Thyroid gland (tissue), 4 donors: ENCODE data around the gene GLT1D1. TPM values are rescaled to one million over a fixed set of nuclear protein-coding genes. Genes with fewer than 3 reads are reported as not detected.
"Not testable (repeated sequence)": the region's sequence is repeated elsewhere in the genome, so short reads cannot be mapped to it uniquely, and the experiment has no call there.

Source experiments
- DNase-seq, 2 donors: peaks; one replicate each; pipeline ENCODE4 v3.0.0-alpha.2; 2019
- H3K27ac ChIP-seq, 3 donors: fragments of 200-600 bp; sonication (generic); 1 replicate in 2 of 3; 2 replicates in 1 of 3; pipeline ENCODE4 v1.5.1; 2016 to 2019; ENCODE audit warnings: mild to moderate bottlenecking in 1 of 3, moderate library complexity in 1 of 3
- H3K27me3 ChIP-seq: fragments of 200-600 bp; sonication (generic); one replicate; pipeline ENCODE4 v1.5.1; 2019
- H3K36me3 ChIP-seq, 2 donors: fragments of 200-600 bp; sonication (generic); one replicate each; pipeline ENCODE4 v1.5.1; 2016 to 2019
- H3K4me1 ChIP-seq, 2 donors: fragments of 200-600 bp; sonication (generic); one replicate each; pipeline ENCODE4 v1.5.1; 2017 to 2019
- H3K4me3 ChIP-seq, 3 donors: fragments of 200-600 bp; sonication (generic); replicated peaks in 1 of 3; 1 replicate in 2 of 3; 2 replicates in 1 of 3; pipeline ENCODE4 v1.5.1; 2016; ENCODE audit warnings: mild to moderate bottlenecking in 1 of 3
- H3K9me3 ChIP-seq: fragments of 200-600 bp; sonication (generic); one replicate; pipeline ENCODE4 v1.5.1; 2017
- POLR2A ChIP-seq, 2 donors: fragments of 450-650 bp; IDR thresholded peaks; one replicate each; pipeline ENCODE4 v1.6.1; 2017; ENCODE audit warnings: antibody characterized with exemption in 2 of 2, mild to moderate bottlenecking in 2 of 2, moderate library complexity in 1 of 2
- WGBS, 2 donors: methylation state at CpG; one replicate each; pipeline ENCODE4 v1.1.5; 2017; 5-methylcytosine and 5-hydroxymethylcytosine counted together
- intact Hi-C: fragments of 100-400 bp; cut with DNase I; formaldehyde crosslinking; loops from one replicate; pipeline ENCODE4 v1.15.1; 2023
- total RNA-seq, 4 donors: library from RNA; depleted of rRNA; stranded (reverse); fragments of >200 nt; gene quantifications; one replicate each; pipeline ENCODE4 v1.2.3, GENCODE V29; 2016
- TF ChIP-seq, protein P1 (sequence below), 6 experiments: fragments of 200-600 bp in 3 of 6; fragments of 450-650 bp in 3 of 6; sonication (generic) in 3 of 6; IDR thresholded peaks; one replicate each; pipeline ENCODE4 v1.5.1; 2016 to 2019; ENCODE audit warnings: antibody characterized with exemption in 6 of 6, mild to moderate bottlenecking in 2 of 6, inconsistent platforms in 1 of 6, moderate library complexity in 1 of 6

Gene GLT1D1
- total RNA-seq, 4 donors from 2014 or later = 0.13 to 2.6 (median 0.45) TPM

DNA sequence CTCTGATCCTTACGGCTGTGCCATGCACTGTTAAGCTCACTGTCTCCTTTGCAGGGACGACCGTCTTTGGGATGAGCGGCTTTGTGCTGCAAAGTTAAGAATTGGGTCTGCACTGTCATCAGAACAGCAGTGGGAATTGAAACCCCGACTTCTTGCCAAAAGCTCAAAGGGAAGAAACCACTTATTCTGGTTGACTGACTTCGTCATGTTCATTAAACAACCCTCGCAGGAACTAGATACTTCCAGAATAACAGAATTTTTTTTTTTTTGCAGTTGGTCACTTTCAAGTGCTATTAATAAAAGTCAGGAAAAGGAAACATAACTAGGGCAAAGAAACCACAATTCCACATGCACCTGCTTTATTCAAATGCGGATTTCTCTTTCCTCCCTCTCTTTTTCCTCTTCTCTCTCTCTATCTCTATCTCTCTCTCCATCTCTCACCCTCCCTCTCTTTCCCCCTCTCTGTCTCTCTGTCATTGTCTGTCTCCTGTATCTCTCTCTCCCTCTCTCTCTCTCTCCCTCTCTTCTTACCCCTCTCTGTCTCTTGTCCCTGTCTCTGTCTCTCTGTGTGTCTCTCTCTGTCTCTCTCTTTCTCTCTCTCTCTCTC is 12.3 kb upstream of the GLT1D1 start:
- WGBS, 2 donors = 9 to 11% methylated on average over 8 of the region's 8 CpGs

GRCh38 chr12:128842579-128842978 is 10.7 kb upstream of the GLT1D1 start:
- DNase-seq = no peak
- no peaks in the 10 kb centered on the region for H3K9me3 ChIP-seq
- intact Hi-C loops = no loop called here
- peaks cover 5 to 10% of the 10 kb centered on the region in 2 donors for H3K4me1 ChIP-seq
- H3K4me3 ChIP-seq = no peak overlapping the region
- TF ChIP-seq POLR2A (IDR thresholded peaks at IDR 0.05) = no peak
- TF ChIP-seq, protein P1, sequence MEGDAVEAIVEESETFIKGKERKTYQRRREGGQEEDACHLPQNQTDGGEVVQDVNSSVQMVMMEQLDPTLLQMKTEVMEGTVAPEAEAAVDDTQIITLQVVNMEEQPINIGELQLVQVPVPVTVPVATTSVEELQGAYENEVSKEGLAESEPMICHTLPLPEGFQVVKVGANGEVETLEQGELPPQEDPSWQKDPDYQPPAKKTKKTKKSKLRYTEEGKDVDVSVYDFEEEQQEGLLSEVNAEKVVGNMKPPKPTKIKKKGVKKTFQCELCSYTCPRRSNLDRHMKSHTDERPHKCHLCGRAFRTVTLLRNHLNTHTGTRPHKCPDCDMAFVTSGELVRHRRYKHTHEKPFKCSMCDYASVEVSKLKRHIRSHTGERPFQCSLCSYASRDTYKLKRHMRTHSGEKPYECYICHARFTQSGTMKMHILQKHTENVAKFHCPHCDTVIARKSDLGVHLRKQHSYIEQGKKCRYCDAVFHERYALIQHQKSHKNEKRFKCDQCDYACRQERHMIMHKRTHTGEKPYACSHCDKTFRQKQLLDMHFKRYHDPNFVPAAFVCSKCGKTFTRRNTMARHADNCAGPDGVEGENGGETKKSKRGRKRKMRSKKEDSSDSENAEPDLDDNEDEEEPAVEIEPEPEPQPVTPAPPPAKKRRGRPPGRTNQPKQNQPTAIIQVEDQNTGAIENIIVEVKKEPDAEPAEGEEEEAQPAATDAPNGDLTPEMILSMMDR (IDR thresholded peaks at IDR 0.05) = no peak
- no peaks in the 10 kb centered on the region for H3K36me3 ChIP-seq
- 90 to 94% methylated on average over 11 of the region's 11 CpGs for WGBS, 2 donors
- H3K27ac ChIP-seq = no peak overlapping the region
- no peaks in the 10 kb centered on the region for H3K27me3 ChIP-seq

More for the DNA sequence above, 12.3 kb upstream of the GLT1D1 start:
- H3K36me3 ChIP-seq = no peaks in the 10 kb centered on the region
- intact Hi-C loops = no loop called here
- no peaks in the 10 kb centered on the region for H3K9me3 ChIP-seq
- TF ChIP-seq, protein P1 (IDR thresholded peaks at IDR 0.05) = no peak
- TF ChIP-seq POLR2A (IDR thresholded peaks at IDR 0.05) = no peak
- DNase-seq = peak in 1 of 2 donors; percentile 38
- H3K4me3 ChIP-seq = no peak overlapping the region
- H3K27me3 ChIP-seq = no peaks in the 10 kb centered on the region
- peak overlapping the region; percentile 2 to 55 (median 50) for H3K27ac ChIP-seq
- H3K4me1 ChIP-seq = peaks cover 5 to 10% of the 10 kb centered on the region in 2 donors

DNA sequence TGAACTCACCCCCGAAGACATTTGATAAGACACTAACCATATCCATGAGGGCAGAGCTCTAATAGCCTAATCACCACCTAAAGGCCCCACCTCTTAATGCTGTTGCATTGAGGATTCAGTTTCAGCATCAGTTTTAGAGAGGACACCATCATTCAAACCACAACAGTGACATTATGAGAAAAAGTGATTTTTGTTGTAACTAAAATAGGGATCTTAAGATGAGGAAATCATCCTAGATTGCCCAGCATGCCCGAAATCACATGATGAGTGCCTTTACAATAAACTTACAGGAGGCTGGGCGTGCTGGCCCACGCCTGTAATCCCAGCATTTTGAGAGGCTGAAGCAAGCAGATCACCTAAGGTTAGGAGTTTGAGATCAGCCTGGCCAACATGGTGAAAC is 9.7 kb upstream of the GLT1D1 start:
- WGBS, 2 donors = 85 to 92% methylated on average over 4 of the region's 4 CpGs
- peaks cover 5 to 10% of the 10 kb centered on the region in 2 donors for H3K4me1 ChIP-seq
- TF ChIP-seq POLR2A (IDR thresholded peaks at IDR 0.05) = no peak
- TF ChIP-seq, protein P1 (IDR thresholded peaks at IDR 0.05) = no peak
- no peaks in the 10 kb centered on the region for H3K9me3 ChIP-seq
- intact Hi-C loops = no loop called here
- H3K4me3 ChIP-seq = no peak overlapping the region
- no peaks in the 10 kb centered on the region for H3K27me3 ChIP-seq
- no peak for DNase-seq
- no peak overlapping the region for H3K27ac ChIP-seq
- no peaks in the 10 kb centered on the region for H3K36me3 ChIP-seq

- intact Hi-C loops = no loop called here
- peaks cover 5 to 10% of the 10 kb centered on the region in 2 donors for H3K4me1 ChIP-seq
- H3K4me3 ChIP-seq = no peak overlapping the region
- WGBS, 2 donors = 54 to 69% methylated on average over 5 to 9 of the region's 11 CpGs
- no peaks in the 10 kb centered on the region for H3K9me3 ChIP-seq
- no peaks in the 10 kb centered on the region for H3K36me3 ChIP-seq
- H3K27me3 ChIP-seq = no peaks in the 10 kb centered on the region
- H3K27ac ChIP-seq = no peak overlapping the region
- no peak for DNase-seq
- TF ChIP-seq, protein P1 (IDR thresholded peaks at IDR 0.05) = peak in 3 of 6 experiments; percentile 3 to 31 (median 10)
- no peak for TF ChIP-seq POLR2A (IDR thresholded peaks at IDR 0.05)
Observed at GRCh38 chr12:128844031-128844635, 9.1 kb upstream of the GLT1D1 start.

DNA sequence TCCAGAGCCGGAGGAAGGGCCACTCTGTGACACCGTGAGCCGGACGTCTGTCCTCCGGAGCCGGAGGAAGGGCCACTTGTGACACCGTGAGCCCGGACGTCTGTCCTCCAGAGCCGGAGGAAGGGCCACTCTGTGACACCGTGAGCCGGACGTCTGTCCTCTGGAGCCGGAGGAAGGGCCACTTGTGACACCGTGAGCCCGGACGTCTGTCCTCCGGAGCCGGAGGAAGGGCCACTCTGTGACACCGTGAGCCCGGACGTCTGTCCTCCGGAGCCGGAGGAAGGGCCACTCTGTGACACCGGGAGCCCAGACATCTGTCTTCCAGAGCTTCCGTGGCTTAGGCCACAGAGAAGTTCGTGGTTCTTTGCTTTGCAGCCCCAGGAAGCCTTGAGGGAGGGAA is 6.6 kb upstream of the GLT1D1 start:
- DNase-seq, H3K36me3 ChIP-seq, H3K4me3 ChIP-seq, H3K9me3 ChIP-seq, H3K27me3 ChIP-seq, H3K4me1 ChIP-seq, intact Hi-C loops, H3K27ac ChIP-seq: not testable (repeated sequence)
- 85 to 96% methylated on average over 13 to 24 of the region's 27 CpGs for WGBS, 2 donors
